ENCODE results near the gene INSIG1.

INSIG1 gene

GRCh38 chr7:155344618-155345433 is 47.1 kb downstream of the INSIG1 start (continued):
- TF ChIP-seq ZBTB21 (tag by site-specific recombination; IDR thresholded peaks at IDR 0.05) (no peak), ZNF677 (tag by site-specific recombination; IDR thresholded peaks at IDR 0.05) (peak; percentile 38; the same call in 1 of the 2 replicates), ZNF501 (tag by site-specific recombination; IDR thresholded peaks at IDR 0.05) (no peak), ZFP69B (tag by site-specific recombination; IDR thresholded peaks at IDR 0.05) (no peak), ZEB2 (tag by site-specific recombination; IDR thresholded peaks at IDR 0.05) (no peak), ZNF658 (tag by site-specific recombination; IDR thresholded peaks at IDR 0.05) (no peak), ZNF362 (tag by site-specific recombination; IDR thresholded peaks at IDR 0.05) (no peak), MZF1 (tag by site-specific recombination; IDR thresholded peaks at IDR 0.05; ENCODE audit: borderline replicate concordance) (no peak), ZNF398 (tag by site-specific recombination; IDR thresholded peaks at IDR 0.05) (no peak), ZSCAN30 (tag by site-specific recombination; IDR thresholded peaks at IDR 0.05) (peak; percentile 66), IKZF3 (tag by site-specific recombination; IDR thresholded peaks at IDR 0.05) (0 out of 2 replicates have a peak, but pooled peaks have one; percentile 37), ZNF175 (tag by site-specific recombination; IDR thresholded peaks at IDR 0.05) (no peak), ZFHX2 (tag by site-specific recombination; conservative IDR thresholded peaks at IDR 0.05) (peak; percentile 58), ZNF155 (tag by site-specific recombination; IDR thresholded peaks at IDR 0.05) (no peak), ZBTB20 (tag by site-specific recombination; IDR thresholded peaks at IDR 0.05) (peak; percentile 34; the same call in 1 of the 2 replicates), ZNF280C (tag by site-specific recombination; IDR thresholded peaks at IDR 0.05) (no peak), ZBTB26 (tag by site-specific recombination; optimal IDR thresholded peaks at IDR 0.05) (peak; percentile 47), GLIS2 (tag by site-specific recombination; IDR thresholded peaks at IDR 0.05) (peak; percentile 86), SP2 (tag by site-specific recombination; IDR thresholded peaks at IDR 0.05) (no peak), ZNF530 (tag by site-specific recombination; IDR thresholded peaks at IDR 0.05; ENCODE audit: low read depth) (no peak), ZNF248 (tag by site-specific recombination; IDR thresholded peaks at IDR 0.05) (no peak), ZNF624 (tag by site-specific recombination; IDR thresholded peaks at IDR 0.05) (no peak), ZNF76 (tag by site-specific recombination; IDR thresholded peaks at IDR 0.05; ENCODE audit: borderline replicate concordance, low read depth) (no peak), ZBTB8A (tag by site-specific recombination; IDR thresholded peaks at IDR 0.05) (peak; percentile 81)
